DND-41 (cell line): ENCODE data around the gene SIX3.

ENCODE experiments used
- CTCF ChIP-seq: IDR thresholded peaks from 2 replicates; pipeline ENCODE4 v1.5.1; 2012; ENCODE audit warnings: borderline replicate concordance, low read length, moderate library complexity, mild to moderate bottlenecking; ENCODE audit not compliant: poor library complexity, severe bottlenecking; ENCODE audit errors: extremely low read depth
- EZH2 ChIP-seq: IDR thresholded peaks from 3 replicates; pipeline ENCODE4 v1.6.1; 2012; ENCODE audit warnings: borderline replicate concordance, low read depth, mild to moderate bottlenecking, moderate library complexity, low read length, inconsistent platforms; ENCODE audit not compliant: severe bottlenecking

GRCh38 chr2:44957656-44958327 is 16.3 kb downstream of the SIX3 start:
- TF ChIP-seq CTCF (no peak), EZH2 (no peak)
